ENCODE results near the gene PDCD1. TPM values are rescaled to one million over a fixed set of nuclear protein-coding genes. Genes with fewer than 3 reads are reported as not detected.

The PDCD1 gene
- total and polyA plus RNA-seq, 2 donors (not counting 1 experiment from before 2014, with no cell fraction given), result 0.28 to 1.3 TPM

GRCh38 chr2:241859436-241860183 lies 916 bp upstream of the PDCD1 start:
- peak; percentile 78 for DNase-seq
- peaks cover 37% of the 10 kb centered on the region for H3K4me1 Mint-ChIP-seq

More at GRCh38 chr2:241859436-241860183, 916 bp upstream of the PDCD1 start:
- Histone ChIP-seq H3K36me3 (replicated peaks in 1 of 2; ENCODE audit: control extremely low read depth in 1 of 2, control insufficient read depth in 1 of 2, extremely low read depth in 1 of 2, insufficient read depth in 2 of 2, low read length in 1 of 2) (no peaks in the 10 kb centered on the region), H3K9me3 (ENCODE audit: control extremely low read depth in 1 of 3, control insufficient read depth in 2 of 3, insufficient read depth in 1 of 3, low read length in 2 of 3) (peaks cover 0 to 10% (median 0%) of the 10 kb centered on the region in 3 donors), H2AFZ (ENCODE audit: insufficient read depth, low read depth, low read length, poor library complexity, severe bottlenecking) (peak overlapping the region; percentile 20), H3K4me1 (ENCODE audit: control insufficient read depth in 2 of 2, insufficient read depth in 2 of 2, low read length in 2 of 2) (peaks cover 34 to 50% of the 10 kb centered on the region in 2 donors), H3K79me2 (ENCODE audit: control insufficient read depth, insufficient read depth, low read length) (no peaks in the 10 kb centered on the region), H3K27me3 (replicated peaks in 1 of 4; ENCODE audit: control extremely low read depth in 1 of 4, control insufficient read depth in 3 of 4, insufficient read depth in 4 of 4, low read length in 3 of 4) (peaks cover 0 to 38% (median 22%) of the 10 kb centered on the region in 4 experiments), H3K9ac (ENCODE audit: low read length) (peak overlapping the region; percentile 32), H3K4me2 (replicated peaks; ENCODE audit: low read depth, low read length, poor library complexity, severe bottlenecking) (peak overlapping the region; percentile 74), H3K27ac (ENCODE audit: low read length in 2 of 2) (peak overlapping the region; percentile 35 to 44), H4K20me1 (ENCODE audit: control insufficient read depth, insufficient read depth, low read length, poor library complexity, severe bottlenecking) (no peaks in the 10 kb centered on the region), H3K4me3 (ENCODE audit: control extremely low read depth in 1 of 5, extremely low read depth in 1 of 5, insufficient read depth in 1 of 5, low read depth in 2 of 5, low read length in 4 of 5) (peak overlapping the region in 3 of 5 experiments; percentile 15 to 52 (median 21))
- intact Hi-C loops (cut with micrococcal nuclease), result loop anchor here (1.0 kb wide), 1 partner anchor 15 kb away; no protein-coding TSS in a partner anchor
- Mint-ChIP-seq H3K27me3 (peaks cover 21% of the 10 kb centered on the region), H3K27ac (peak overlapping the region; percentile 88), H3K4me3 (peak overlapping the region; percentile 81), H3K9me3 (ENCODE audit: insufficient read depth) (no peaks in the 10 kb centered on the region)
- ATAC-seq (ENCODE audit: low read depth), result peak; percentile 58
- TF ChIP-seq CTCF (IDR thresholded peaks at IDR 0.05), result no peak
- no peak for TF ChIP-seq EZH2 (IDR thresholded peaks at IDR 0.05; ENCODE audit: borderline replicate concordance, insufficient read depth, low read depth, low read length, poor library complexity, severe bottlenecking)
- CTCF ChIA-PET, result interaction anchor here (1.0 kb wide), 1 partner anchor 18 kb away, joined by 5 read pairs; no protein-coding TSS in a partner anchor
- POLR2A ChIA-PET, result interaction anchor here (0.9 to 1.3 kb wide), 4 partner anchors 9 to 125 kb away, joined by 3 to 4 read pairs (median 3); partner anchors contain the start of gene D2HGDH
- WGBS (ENCODE audit: insufficient coverage), result 42% methylated on average over 29 of the region's 30 CpGs
